Epidermal melanocyte (primary cell): ENCODE results near the gene SNRNP200.

Source experiments
- DNase-seq: peaks from one replicate; pipeline ENCODE4 v3.0.0; 2011; ENCODE audit warnings: low spot score; ENCODE audit not compliant: insufficient read length

SNRNP200 gene

DNA sequence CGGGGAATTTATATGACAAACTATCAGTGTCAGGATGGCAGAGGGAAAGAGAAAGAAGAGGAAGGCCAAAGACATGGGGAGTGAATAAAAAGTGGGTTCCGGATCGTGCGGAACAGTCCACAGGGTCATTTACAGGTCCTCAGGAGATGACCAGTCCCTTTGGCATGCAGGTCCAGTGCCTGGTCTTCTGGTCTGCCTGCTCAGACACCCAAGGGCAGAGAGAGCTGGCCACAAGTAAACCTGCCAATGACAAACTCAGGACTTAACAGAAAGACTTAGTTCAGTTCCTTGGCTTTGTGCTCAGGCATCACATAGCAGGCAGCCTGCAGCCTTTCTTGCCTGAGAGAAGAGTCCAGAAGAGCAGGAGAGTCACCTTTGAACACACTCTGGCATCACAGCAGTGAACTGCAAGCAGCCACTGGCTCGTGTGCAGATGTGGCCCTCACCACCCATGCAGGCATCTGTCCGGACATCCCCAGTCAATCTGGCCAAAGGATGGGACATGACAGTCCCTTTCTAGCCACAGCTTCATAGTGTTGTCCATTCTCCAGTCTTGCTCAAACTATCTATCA, 53.5 kb downstream of the SNRNP200 start:
- peak; percentile 49 for DNase-seq

DNA sequence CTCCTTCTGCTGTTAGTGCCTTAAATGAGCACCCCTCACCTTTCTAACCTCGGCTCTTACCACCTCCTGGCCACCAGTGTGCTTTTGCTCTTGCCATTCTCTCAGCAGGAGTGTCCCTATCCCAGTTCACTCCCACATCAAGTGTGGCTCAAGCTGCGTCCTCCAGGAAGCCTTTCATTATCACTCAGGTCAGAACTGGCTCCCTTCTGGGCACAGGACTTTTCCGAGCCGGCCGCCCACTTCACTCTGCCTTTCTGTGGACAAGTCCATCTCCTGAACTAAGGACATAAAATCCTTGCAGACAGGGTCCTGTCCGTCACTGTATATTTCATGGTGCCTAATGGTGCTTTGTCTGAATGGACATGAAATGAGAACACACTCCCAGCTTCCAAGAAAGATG, 55.2 kb downstream of the SNRNP200 start:
- no peak for DNase-seq

DNA sequence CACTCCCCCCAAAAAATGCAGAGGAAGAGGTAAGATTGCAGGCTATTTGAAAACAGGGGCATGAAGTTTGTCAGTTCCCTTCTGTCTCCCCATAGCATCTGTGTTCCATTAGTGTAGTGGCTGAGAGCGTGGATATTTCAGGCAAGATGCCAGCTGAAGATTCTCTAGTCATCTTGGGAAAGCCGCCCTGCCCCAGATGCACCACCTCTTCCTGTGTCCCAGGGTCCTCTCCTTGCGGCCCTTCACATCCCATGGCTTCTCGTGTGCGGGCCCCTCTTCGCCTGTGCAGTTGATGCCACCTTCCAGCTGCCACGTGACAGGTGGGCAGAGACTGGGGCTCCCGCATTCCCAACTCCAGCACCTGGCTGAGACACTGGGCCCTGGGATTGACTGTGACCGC, 55.7 kb downstream of the SNRNP200 start:
- DNase-seq: peak; percentile 43

DNA sequence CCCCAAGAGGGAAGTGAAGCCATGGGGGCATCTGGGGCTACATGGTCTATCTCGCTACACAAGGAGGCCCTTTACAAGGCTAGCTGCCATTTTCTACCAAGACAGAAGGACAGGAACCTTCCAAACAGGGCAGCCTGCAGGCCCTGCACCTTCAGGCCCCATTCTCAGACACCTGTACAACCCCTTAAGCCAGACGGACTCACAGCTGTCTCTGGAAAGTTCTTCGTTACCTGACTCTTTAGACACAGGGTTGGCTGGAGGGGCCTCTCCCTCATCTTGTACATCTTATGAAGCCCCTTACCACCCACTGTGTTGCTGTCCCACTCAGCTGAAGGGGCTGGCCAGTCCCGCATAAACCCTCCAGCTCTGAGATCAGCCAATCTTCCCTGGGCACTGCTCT, 56.7 kb downstream of the SNRNP200 start:
- no peak for DNase-seq

DNA sequence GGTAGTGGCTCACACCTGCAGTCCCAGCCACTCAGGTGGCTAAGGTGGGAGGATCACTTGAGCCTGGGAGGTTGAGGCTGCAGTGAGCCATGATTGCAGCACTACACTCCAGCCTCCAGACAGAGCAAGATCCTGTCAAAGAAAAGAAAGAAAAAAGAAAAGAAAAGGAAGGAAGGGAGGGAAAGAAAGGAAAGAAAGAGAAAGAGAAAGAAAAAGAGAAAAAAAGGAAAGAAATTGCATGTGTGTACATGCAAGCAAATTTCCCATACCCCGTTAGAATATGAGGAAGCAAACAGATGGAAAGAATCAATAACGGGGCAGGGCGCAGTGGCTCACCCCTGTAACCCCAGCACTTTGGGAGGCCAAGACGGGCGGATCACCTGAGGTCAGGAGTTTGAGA, 57.5 kb downstream of the SNRNP200 start:
- DNase-seq: no peak

DNA sequence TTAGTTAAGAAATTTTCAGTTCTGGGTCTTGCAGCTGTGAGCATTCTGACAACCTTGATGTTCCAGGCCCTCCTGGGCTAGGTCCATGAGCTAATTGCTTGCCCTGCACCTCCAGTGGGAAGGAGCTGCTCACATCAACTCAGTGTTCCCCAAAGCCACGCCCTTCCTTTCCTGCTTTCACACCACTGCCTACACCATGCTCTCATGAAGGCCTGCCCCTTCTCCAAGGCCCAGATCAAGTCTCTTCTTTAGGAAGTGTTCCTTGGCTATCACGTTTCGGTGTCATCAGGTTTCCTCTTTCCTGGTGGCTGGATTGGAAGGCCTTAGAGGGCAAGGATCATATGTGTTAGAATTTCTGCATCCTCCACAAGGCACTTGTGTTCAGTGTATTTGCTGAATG, 58.3 kb downstream of the SNRNP200 start:
- no peak for DNase-seq

DNA sequence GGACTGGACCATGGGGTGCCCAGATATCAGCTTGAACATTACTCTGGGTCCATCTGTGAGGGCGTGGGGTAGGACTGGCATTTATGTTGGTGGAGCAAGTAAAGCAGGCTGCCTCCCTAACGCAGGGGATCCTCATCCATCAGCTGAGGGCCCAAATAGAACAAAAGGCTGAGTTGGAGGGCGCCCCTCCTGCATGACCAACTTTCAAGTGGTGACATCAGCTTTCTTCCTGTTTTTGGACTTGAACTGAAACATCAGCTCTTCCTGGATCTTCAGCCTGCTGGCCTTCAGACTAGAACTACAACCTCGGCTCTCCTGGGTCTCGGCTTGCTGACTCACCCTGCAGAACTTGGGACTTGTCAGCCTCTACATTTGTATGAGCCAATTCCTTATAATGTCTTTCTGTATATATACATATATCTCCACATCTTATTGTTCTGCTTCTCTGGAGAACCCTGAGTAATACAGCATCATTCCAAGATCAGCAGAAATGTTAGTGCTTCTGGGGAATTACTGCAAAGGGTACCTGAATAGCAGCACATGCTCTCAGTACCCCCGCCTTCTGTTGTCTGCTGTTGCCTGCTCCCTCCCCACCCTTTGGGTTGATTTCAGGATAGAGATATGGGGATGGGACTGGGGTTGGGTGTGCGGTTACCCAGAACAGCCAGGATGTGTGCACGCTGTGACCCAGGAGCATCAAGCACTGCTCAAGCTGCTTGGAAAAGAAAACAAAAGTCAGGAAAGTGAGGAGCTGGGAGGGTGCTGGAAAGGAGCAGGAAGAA, 59.5 kb downstream of the SNRNP200 start:
- no peak for DNase-seq

DNA sequence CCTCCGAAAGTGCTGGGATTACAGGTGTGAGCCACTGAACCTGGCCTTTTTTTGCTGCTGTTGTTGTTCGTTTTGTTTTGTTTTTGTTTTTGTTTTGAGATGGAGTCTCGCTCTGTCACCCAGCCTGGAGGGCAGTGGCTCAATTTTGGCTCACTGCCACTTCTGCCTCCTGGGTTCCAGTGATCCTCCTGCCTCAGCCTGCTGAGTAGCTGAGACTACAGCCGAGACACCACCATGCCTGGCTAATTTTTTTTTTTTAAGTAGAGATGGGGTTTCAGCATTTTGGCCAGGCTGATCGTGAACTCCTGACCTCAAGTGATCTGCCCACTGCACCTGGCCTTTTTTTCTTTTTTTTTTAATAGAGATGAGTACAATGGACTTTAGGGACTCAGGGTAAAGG, 61.5 kb downstream of the SNRNP200 start:
- no peak for DNase-seq

DNA sequence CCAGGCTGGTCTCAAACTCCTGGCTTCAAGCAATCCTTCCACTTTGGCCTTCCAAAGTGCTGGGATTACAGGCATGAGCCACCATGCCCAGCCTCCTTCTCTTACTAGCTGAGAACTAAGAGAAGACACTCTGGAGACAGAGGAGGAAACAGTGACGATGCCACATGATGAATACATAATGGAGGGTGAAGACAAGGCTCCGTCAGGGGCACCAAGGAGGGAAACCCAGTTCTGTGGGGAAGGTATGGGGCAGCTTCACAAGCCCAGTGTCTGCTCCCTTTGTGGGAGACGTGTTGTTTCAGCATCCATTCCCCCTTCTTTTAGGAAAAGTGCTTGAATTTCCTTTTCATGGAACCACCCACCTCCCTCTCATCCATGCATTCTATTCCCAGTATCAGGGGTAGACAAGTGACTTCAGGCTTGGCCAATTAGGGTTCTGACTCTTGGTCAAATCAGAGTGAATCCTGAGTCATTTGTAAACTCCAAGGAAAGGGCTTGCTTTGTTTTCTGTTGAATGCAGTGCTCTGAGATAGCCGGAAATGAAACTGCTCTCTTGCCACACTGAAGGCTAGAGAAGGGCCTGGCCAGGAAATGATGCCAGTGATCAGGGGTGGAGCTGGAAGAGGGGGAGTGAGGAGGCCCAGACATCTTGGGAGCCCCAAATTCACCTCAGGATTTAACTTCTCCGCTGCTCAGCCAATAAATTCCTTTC, 63.3 kb downstream of the SNRNP200 start:
- peak; percentile 82 for DNase-seq

DNA sequence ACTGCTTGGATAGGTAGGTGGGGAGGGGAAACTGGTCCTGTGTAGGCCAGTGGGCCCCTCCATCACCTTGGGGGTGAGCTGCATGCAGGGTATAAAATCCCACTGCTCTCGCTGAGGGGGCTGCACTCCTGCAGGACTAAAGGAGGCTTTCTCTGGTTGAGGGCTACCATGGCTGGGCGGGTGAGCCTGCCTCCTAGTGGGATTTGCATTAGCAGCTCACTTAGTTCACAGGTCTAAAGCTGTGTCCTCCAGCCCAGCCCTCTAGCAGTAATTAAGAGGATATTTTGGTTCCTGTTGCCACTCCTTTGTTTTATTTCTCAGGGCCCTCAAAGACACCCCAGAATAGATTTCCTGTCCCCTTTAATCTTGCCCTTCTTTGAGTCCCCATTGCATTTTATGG, 64.1 kb downstream of the SNRNP200 start:
- DNase-seq: no peak

DNA sequence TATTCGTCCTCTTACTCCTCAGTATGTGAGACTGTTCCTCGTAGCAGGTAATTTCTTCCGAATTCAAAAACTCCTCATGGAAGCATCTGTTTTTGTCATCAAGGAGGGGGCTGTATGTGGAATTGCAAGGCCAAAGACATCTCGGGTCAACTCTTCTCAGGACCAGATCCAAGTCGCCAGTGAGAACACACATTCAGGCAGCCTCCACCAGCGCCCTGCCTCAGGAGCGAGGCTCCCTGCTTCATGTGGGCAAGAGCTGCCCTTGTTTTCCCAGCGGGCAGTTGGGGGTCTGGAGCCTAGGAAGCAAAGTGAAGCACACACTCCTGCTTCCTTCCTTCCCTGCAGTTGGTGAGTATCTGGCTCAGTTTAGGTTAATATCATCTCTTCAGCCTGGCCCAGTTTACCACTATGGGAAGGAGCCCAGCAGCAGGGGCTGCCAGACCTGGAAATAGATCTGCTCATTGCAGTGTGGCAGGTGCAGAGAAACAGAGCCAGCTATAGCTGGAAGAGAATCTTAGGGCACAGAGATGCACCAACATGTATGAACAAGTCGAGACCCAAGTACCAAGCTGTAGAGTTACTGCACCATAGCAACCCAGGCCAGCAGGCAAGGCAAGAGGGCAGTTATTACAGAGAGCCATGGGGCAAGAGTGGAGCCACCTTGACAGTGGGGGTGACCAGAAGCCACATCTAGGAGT, 64.9 kb downstream of the SNRNP200 start:
- DNase-seq: no peak

DNA sequence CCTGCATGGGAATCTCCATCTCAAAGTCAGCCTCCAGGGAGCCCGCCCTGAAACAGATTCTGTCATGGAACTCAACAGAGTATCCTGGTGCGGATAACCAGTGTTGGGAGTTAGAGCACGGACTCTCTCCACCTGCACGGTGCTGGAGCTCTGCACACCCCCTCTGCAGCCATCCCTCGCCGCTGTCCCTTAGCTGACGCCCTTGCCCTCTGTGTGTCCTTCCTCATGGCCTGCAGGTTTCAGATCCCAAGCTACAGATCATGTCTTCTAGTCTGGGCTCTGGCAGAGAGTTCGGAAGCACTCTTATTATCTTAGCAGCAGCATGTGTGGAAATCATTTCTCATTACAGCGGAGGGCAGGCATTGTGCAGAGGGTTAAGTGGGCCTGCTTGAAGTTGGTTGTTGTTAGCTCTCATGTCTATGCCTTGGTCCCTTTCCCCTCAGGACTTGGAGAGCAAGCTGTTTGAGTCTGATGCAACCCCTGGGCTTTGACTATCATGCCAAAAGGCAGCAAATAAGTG, 65.5 kb downstream of the SNRNP200 start:
- DNase-seq: no peak

DNA sequence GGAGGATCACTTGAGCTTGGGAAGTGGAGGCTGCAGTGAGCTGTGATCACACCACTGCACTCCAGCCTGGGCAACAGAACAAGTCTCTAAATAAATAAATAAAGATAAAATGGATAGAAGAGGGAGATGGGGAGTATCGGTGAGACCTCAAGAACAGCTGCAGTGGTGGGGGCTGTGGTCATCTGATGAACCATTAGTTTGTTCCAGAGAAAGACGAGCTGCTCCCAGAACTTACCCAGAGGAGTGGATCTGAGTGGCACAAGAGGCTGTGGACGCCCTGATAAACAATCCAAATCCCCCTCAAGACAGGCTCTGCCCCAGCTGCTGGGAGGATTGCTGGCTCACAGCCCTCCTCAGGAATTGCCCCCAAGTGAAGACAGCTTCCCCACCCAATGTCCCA, 66.3 kb downstream of the SNRNP200 start:
- no peak for DNase-seq

DNA sequence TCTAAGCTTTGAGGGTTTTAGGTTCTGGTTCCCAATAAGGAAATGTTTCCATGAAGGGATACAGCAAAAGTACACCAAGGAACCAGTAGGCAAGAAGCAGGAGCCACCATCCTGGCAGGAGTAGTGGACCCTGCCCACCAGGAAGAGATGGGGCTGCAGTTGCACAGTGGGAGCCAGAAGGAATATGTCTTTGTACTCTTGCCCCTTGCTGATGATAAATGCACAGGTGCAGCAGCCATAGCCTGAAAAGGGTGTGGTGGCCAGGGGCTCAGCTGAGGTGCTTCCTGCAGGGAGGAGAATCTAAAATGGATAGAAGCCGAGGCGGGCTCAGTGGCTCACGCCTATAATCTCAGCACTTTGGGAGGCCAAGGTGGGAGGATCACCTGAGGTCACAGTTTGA, 67.1 kb downstream of the SNRNP200 start:
- DNase-seq: no peak

DNA sequence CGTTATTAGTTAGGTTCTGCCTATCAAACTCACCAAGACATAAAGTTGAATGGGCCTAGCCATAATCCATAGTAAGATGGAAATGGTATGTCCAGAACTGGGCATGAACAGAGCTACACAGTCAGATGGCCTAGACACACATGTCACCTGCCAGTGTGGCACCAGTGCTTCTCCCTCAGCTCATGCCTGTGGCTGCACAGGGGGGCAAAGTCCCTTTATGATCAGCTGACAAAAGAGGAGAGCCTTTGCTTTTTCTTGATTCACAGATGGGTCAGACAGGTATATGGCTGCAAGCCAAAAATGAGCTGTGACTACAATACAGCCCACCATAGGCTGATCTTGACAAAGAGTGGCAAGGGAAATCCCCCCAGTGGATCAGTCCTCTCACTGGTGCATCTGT, 68.5 kb downstream of the SNRNP200 start:
- no peak for DNase-seq

DNA sequence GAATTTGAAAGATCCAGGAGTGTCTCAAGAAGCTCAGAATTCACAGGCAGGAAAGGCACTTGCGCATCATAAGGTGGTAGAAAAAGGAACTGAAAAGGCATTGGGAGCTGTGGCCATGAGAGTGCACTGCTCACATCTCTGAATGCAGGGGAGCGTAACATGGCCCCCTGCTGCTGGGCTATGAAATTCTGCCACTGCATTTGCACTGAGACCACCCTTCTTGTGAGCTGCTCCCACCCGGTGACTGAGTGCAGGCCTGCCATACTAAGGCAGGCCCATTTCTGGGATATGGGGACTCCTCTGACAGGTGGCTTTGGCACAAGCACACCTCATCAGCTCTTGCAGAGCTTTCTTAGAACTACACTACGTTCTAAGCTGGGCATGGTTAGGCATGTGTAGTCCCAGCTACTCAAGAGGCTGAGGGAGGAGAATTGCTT, 71.4 kb downstream of the SNRNP200 start:
- DNase-seq: no peak

DNA sequence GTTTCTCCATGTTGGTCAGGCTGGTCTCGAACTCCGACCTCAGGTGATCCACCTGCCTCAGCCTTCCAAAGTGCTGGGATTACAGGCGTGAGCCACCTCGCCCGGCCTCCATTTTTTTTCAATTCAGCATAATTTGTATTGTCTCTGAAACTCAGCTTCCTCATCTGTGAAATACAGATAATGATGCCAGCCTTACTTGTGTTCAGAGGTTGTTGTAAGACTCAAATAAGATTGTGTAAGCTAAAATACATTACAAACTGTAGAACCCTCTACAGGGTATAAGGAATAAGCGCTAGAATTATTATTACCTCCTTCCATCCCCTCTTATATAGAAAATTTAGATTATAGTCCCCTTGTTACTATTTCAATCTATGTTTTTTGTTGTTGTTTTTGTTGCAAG, 71.9 kb downstream of the SNRNP200 start:
- DNase-seq: no peak

DNA sequence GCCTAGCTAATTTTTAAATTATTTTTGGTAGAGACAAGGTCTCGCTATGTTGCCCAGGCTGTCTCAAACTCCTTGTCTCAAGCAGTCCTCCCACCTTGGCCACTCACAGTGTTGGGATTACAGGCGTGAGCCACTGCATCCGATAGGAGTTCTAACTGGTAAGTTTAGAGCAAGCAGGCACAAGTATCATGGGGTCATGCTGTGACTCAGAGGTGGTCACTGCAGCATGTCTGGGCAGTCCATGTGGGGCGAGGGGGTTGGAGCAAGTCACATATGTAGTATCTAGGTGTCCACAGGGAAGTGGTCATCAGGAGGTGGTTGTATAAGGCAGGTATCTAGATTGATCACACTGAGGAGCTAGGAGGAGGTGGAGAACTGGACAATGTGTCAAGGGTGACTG, 74.0 kb downstream of the SNRNP200 start:
- no peak for DNase-seq

DNA sequence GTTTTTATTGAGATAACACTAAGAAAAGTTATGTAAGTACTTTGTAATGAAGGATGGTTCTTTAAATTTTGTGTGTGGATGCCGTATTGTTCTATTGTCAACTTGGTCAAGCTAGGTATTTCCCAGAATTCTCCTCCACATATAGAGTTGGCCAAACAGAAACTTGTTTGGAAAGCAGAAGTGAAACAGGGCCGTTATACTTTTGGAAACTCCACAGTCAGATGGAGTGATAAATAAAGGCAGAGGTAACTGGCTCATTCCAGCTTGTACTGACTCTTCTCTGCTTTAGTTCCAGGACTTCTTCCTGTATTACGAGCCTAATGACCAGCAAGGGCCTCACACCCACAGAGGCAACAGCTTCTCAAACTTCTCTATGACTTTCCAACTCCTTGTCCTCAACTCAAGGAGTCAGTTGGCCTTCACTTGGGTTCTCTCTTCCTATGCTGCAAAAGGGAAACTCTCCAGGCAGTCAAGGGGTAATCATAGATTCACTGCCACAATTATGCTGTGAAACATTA, 80.3 kb downstream of the SNRNP200 start:
- no peak for DNase-seq
